ENCODE results near the gene DNM3. TPM values are rescaled to one million over a fixed set of nuclear protein-coding genes. Genes with fewer than 3 reads are reported as not detected.
A peak's percentile ranks its signal among the peaks of the same experiment; 100 is the strongest.

The DNM3 gene
- polyA plus RNA-seq, 1 of the 3 experiments (the other 2 are of a cell fraction) = 0.43 TPM

DNA sequence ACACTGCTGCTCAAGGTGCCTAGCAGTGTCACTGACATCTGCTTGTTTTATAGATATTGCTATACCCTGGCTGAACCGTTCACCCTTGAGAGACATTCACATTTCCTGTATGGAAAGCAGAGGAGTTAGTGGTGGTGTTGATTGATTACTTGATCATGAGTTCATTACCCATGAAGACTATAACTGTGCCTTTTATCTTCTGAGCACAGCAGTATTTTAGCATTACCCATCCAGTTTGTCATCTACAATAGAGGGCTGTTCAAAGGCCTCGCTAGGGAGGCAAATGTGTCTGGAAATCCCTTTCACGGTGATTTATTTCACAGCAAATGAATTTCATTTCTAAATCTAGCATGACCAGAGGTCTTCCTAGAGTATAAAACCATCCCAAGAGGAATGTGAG lies 160.0 kb downstream of the DNM3 start (continued):
- TF ChIP-seq, protein P1, sequence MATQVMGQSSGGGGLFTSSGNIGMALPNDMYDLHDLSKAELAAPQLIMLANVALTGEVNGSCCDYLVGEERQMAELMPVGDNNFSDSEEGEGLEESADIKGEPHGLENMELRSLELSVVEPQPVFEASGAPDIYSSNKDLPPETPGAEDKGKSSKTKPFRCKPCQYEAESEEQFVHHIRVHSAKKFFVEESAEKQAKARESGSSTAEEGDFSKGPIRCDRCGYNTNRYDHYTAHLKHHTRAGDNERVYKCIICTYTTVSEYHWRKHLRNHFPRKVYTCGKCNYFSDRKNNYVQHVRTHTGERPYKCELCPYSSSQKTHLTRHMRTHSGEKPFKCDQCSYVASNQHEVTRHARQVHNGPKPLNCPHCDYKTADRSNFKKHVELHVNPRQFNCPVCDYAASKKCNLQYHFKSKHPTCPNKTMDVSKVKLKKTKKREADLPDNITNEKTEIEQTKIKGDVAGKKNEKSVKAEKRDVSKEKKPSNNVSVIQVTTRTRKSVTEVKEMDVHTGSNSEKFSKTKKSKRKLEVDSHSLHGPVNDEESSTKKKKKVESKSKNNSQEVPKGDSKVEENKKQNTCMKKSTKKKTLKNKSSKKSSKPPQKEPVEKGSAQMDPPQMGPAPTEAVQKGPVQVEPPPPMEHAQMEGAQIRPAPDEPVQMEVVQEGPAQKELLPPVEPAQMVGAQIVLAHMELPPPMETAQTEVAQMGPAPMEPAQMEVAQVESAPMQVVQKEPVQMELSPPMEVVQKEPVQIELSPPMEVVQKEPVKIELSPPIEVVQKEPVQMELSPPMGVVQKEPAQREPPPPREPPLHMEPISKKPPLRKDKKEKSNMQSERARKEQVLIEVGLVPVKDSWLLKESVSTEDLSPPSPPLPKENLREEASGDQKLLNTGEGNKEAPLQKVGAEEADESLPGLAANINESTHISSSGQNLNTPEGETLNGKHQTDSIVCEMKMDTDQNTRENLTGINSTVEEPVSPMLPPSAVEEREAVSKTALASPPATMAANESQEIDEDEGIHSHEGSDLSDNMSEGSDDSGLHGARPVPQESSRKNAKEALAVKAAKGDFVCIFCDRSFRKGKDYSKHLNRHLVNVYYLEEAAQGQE (IDR thresholded peaks at IDR 0.05; ENCODE audit: low read depth, low read length) = no peak
- TF ChIP-seq, protein P2, sequence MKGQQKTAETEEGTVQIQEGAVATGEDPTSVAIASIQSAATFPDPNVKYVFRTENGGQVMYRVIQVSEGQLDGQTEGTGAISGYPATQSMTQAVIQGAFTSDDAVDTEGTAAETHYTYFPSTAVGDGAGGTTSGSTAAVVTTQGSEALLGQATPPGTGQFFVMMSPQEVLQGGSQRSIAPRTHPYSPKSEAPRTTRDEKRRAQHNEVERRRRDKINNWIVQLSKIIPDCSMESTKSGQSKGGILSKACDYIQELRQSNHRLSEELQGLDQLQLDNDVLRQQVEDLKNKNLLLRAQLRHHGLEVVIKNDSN (IDR thresholded peaks at IDR 0.05; ENCODE audit: borderline replicate concordance, low read depth) = no peak
- TF ChIP-seq CHD2 (IDR thresholded peaks at IDR 0.05; ENCODE audit: low read length, partially characterized antibody) = no peak

DNA sequence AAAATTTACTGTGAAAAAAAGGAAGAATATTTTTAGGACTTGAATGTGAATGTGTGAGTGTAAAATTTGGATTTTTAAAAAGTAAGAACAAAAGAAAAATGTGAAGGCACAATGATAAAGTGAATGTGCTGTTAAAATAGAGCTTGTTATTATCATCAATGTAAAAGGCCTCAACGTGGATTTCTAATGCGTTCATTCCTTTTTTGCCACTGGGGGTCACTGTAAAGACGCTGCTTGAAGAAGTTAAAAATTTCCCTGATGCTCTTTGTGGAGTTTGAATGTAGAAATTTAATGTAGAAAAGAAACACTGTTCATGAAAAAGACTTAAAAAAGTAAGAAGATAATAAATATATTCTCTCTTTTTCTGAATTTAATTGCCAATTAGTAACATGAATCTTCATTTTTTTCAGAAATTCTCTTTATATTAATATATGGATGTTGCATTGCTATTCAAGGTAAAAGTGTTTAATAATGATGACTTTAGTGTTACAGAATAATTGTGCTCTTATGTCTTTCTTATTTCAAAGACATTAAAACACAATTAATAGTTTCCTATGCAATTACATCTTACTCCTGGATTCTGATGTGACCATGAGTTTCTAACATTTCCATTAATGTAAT lies 161.5 kb downstream of the DNM3 start:
- 11% methylated on average over 3 of the region's 3 CpGs for WGBS (ENCODE audit: low lambda C conversion rate)
- Histone ChIP-seq H3K79me2 (ENCODE audit: insufficient read depth) (no peaks in the 10 kb centered on the region), H3K27me3 (ENCODE audit: insufficient read depth) (no peaks in the 10 kb centered on the region), H3F3A (replicated peaks; ENCODE audit: insufficient read depth) (peaks cover 11% of the 10 kb centered on the region), H3K4me1 (ENCODE audit: control insufficient read depth in 1 of 2, insufficient read depth in 2 of 2, low read depth in 1 of 2, low read length in 1 of 2) (peaks cover 5 to 10% of the 10 kb centered on the region in 2 experiments; a peak in 2 of 4 replicates), H3K4me3 (ENCODE audit: low read depth in 2 of 2, low read length in 1 of 2) (no peak overlapping the region), H4K20me1 (ENCODE audit: insufficient read depth) (no peaks in the 10 kb centered on the region), H3K9me3 (no peaks in the 10 kb centered on the region), H3K9ac (no peak overlapping the region), H3K27ac (ENCODE audit: low read depth in 2 of 2, low read length in 1 of 2) (no peak overlapping the region), H2AFZ (ENCODE audit: low read depth) (no peak overlapping the region), H3K36me3 (replicated peaks in 1 of 2; ENCODE audit: control insufficient read depth in 1 of 2, insufficient read depth in 2 of 2, low read length in 1 of 2) (no peaks in the 10 kb centered on the region), H3K9me2 (no peaks in the 10 kb centered on the region), H3K4me2 (no peak overlapping the region)
- POLR2A ChIA-PET = no interaction called here
- CTCF ChIA-PET = interaction anchor here (0.6 to 7.1 kb wide), 58 partner anchors 9 to 724 kb away, joined by 3 to 42 read pairs (median 4); partner anchors contain the start of genes METTL13 and PIGC
- peak; percentile 20 for DNase-seq
- no peak for TF ChIP-seq YY1 (IDR thresholded peaks at IDR 0.05; ENCODE audit: low read depth)
- peak; percentile 90 for TF ChIP-seq RAD21 (IDR thresholded peaks at IDR 0.05; ENCODE audit: low read length)
- TF ChIP-seq MXI1 (IDR thresholded peaks at IDR 0.05; ENCODE audit: low read depth, low read length) = no peak
- no peak for TF ChIP-seq RCOR1 (IDR thresholded peaks at IDR 0.05; ENCODE audit: low read length)
- TF ChIP-seq EZH2phosphoT487 (IDR thresholded peaks at IDR 0.05; ENCODE audit: borderline replicate concordance, low read depth) = no peak
- TF ChIP-seq, protein P3, sequence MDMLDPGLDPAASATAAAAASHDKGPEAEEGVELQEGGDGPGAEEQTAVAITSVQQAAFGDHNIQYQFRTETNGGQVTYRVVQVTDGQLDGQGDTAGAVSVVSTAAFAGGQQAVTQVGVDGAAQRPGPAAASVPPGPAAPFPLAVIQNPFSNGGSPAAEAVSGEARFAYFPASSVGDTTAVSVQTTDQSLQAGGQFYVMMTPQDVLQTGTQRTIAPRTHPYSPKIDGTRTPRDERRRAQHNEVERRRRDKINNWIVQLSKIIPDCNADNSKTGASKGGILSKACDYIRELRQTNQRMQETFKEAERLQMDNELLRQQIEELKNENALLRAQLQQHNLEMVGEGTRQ (IDR thresholded peaks at IDR 0.05; ENCODE audit: borderline replicate concordance, low read depth, low read length) = no peak
- no peak for TF ChIP-seq FOSL2 (IDR thresholded peaks at IDR 0.05; ENCODE audit: borderline replicate concordance, low read depth)
- TF ChIP-seq, protein P2 (IDR thresholded peaks at IDR 0.05; ENCODE audit: borderline replicate concordance, low read depth) = no peak
- TF ChIP-seq, protein P4, sequence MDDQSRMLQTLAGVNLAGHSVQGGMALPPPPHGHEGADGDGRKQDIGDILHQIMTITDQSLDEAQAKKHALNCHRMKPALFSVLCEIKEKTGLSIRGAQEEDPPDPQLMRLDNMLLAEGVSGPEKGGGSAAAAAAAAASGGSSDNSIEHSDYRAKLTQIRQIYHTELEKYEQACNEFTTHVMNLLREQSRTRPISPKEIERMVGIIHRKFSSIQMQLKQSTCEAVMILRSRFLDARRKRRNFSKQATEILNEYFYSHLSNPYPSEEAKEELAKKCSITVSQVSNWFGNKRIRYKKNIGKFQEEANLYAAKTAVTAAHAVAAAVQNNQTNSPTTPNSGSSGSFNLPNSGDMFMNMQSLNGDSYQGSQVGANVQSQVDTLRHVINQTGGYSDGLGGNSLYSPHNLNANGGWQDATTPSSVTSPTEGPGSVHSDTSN (IDR thresholded peaks at IDR 0.05) = no peak
- no peak for TF ChIP-seq TCF12 (IDR thresholded peaks at IDR 0.05)
- TF ChIP-seq TEAD4 (IDR thresholded peaks at IDR 0.05; ENCODE audit: borderline replicate concordance, insufficient read depth) = no peak
- TF ChIP-seq SIN3A (IDR thresholded peaks at IDR 0.05; ENCODE audit: borderline replicate concordance, low read depth, low read length) = no peak
- no peak for TF ChIP-seq FOXJ3 (CRISPR knock-in tag; IDR thresholded peaks at IDR 0.05)
- no peak for TF ChIP-seq ELF1 (IDR thresholded peaks at IDR 0.05)
- TF ChIP-seq, protein P1 (IDR thresholded peaks at IDR 0.05; ENCODE audit: low read depth, low read length) = no peak
- TF ChIP-seq CHD2 (IDR thresholded peaks at IDR 0.05; ENCODE audit: low read length, partially characterized antibody) = no peak
- TF ChIP-seq SMC3 (IDR thresholded peaks at IDR 0.05; ENCODE audit: low read depth, low read length) = peak; percentile 68
